Activated T-cell treated with anti-CD3 and anti-CD28 coated beads for 48 hours (primary cell): ENCODE results near the gene FASTKD1.

Source experiments
- DNase-seq: peaks from one replicate; pipeline ENCODE4 v3.0.0-alpha.2; 2020; ENCODE audit warnings: low read depth

Gene FASTKD1

GRCh38 chr2:169507698-169508097 lies 66.0 kb downstream of the FASTKD1 start:
- DNase-seq: no peak

GRCh38 chr2:169504651-169505050 lies 69.0 kb downstream of the FASTKD1 start:
- no peak for DNase-seq

GRCh38 chr2:169495310-169495928 lies 78.2 kb downstream of the FASTKD1 start:
- DNase-seq: no peak

- DNase-seq: no peak
Measured at GRCh38 chr2:169493360-169493759, 80.3 kb downstream of the FASTKD1 start.

DNA sequence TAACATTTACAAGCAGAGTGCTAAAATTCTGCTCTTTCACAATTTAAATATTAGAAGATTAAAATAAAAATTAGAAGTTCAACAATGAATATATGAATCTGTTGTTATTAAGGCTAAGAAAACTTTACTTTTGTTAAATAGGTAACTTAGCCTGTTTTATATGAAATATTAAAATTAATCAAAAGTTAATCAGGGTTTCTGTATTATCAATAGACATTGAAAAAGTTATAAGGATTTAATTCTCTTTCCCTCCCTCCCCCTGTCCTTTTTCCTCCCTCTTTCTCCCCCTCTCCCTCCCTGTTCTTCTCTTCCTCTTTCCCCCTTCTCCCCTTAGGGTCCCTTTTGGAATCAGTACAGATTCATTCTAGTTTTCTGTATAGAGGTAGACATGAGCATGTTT lies 82.3 kb downstream of the FASTKD1 start:
- no peak for DNase-seq

DNA sequence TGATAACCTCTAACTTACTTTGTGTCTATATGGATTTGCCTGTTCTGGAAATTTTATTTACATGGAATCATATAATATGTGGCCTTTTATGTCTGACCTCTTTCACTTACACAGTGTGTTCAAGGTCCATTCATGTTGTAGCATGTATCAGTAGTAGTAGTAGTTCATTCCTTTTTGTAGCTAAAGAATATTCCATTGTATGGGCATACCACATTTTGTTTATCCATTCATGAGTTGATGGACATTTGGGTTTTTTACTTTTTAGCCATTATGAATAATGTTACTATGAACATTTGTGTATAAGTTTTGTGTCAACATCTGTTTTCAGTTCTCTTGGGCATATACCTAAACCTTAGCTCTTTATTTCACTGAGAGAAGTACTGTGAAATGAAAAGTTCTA lies 82.8 kb downstream of the FASTKD1 start:
- DNase-seq: no peak

DNA sequence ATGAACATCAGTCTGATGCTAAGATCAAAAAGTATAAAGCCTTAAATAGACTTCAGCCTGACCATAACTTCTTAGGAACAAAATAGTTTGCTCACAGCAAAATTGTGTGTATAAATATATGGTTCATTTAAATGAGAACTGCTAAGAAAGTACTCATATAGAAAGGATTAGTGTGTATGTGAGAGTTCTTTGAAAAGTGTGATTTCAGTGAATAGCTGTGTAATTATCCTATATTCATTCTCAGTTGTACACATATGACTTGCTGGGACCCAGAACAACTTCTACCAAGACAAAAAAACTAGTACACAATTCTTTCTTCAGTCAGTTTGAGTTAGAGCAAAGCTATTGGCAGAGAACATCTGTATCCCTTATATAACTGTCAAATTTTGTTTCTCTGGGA lies 87.2 kb downstream of the FASTKD1 start:
- no peak for DNase-seq

DNA sequence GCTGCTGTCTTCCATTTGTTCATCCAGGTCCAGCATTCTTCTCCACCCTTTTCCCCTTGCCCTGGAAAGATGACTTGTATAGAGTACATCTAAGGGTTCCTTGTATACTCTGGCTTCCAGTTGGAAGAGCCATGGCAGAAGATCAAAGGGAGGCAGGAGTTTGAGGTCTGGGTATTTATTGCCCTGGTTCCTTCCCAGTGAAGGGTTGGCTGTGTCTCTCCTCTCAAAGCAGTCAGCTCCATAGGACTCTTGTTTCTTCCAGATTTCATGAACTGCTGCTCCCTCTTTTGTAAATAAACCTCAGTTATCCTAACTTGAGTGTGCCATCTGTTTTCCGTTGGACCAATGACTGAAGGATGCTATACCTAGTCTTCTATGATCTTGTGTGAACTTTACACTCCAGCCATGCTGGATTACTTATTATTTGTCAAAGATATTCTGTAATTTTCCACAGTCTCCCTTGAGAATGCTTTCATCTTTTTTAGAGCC lies 88.0 kb downstream of the FASTKD1 start:
- no peak for DNase-seq

DNA sequence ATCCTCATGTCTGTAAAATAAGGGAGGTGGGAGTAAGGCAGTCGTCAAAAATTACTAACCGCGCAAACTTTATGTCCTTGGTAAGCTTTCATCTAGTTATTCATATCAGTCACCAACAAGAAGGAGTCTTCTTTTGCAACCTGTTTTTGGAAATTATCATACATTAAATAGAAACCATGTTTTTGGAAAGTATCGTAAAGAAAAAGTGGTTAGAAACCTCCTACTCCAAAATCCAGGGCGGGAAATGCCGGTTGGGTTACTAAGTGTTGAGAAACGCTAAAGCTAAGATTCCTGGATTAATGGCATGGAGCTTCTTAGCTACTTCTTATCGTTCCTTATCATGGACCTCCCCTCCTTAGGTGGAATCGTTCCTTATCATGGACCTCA lies 93.6 kb downstream of the FASTKD1 start:
- no peak for DNase-seq
